ENCODE data around the gene PM20D1.

- TF ChIP-seq GATA3 (IDR thresholded peaks at IDR 0.05; ENCODE audit: low read depth, low read length) = no peak
- TF ChIP-seq GATA2 (IDR thresholded peaks at IDR 0.05; ENCODE audit: low read depth, low read length) = no peak
These were observed 52.8 kb downstream of the PM20D1 start for GRCh38 chr1:205797168-205797567.

Measured in SH-SY5Y (cell line).